MM.1S (cell line): Measurements from ENCODE around the gene TRAM2.

Source experiments
- CTCF ChIP-seq: fragments of 300-600 bp; sonication (generic); IDR thresholded peaks from 2 replicates; pipeline ENCODE4 v1.5.1; 2016; ENCODE audit warnings: antibody characterized with exemption, low read length, mixed read lengths
- EZH2 ChIP-seq: fragments of 300-600 bp; sonication (generic); optimal IDR thresholded peaks from 2 replicates; pipeline ENCODE3; 2017; ENCODE audit warnings: low read depth, mild to moderate bottlenecking, antibody characterized with exemption, low read length, mixed read lengths
- EZH2phosphoT487 ChIP-seq: fragments of 300-600 bp; sonication (generic); IDR thresholded peaks from 2 replicates; pipeline ENCODE4 v1.6.1; 2018; ENCODE audit warnings: antibody characterized with exemption, low read length

GRCh38 chr6:52513896-52514295 is 63.0 kb downstream of the TRAM2 start:
- TF ChIP-seq CTCF (no peak), EZH2phosphoT487 (no peak), EZH2 (no peak)
